Measurements from ENCODE around the gene WBP2.

DNA sequence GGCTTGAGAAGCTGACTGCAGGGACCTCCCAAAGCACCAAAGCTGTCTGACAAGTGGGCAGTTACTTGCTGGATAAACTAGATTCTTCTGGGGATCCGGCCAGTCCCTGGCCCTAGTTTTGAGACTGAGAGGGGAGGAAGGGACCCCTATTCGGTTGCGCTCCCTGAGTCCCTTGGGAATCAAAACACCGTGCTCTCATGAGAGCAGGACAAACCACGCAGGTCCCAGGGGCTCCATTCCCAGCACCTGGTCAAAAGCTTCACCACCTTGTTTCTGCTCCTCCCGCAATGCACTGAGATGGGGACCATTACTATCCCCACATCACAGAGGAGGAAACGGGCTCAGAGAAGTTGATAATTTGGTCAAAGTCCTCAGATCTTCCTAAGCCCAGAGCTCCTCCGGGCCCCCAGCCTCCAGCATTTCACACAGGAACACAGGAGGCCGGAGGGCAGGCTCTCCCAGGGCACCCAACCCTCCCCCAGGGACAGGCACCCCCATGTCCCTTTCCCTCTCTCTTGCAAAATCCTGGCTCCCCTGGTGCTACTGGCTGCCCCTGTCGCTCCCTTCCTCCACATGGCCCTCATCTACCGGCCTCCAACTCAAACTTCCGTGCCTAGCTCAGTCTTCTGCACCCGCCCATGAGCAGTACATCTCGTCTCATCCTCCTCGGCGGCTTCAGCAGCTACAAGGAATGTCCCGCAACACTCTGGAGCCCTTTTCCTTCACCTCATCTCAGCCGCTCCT is 38.3 kb upstream of the WBP2 start:
- no peak for TF ChIP-seq RAD21 (IDR thresholded peaks at IDR 0.05; ENCODE audit: low read depth)
- TF ChIP-seq, protein P1, sequence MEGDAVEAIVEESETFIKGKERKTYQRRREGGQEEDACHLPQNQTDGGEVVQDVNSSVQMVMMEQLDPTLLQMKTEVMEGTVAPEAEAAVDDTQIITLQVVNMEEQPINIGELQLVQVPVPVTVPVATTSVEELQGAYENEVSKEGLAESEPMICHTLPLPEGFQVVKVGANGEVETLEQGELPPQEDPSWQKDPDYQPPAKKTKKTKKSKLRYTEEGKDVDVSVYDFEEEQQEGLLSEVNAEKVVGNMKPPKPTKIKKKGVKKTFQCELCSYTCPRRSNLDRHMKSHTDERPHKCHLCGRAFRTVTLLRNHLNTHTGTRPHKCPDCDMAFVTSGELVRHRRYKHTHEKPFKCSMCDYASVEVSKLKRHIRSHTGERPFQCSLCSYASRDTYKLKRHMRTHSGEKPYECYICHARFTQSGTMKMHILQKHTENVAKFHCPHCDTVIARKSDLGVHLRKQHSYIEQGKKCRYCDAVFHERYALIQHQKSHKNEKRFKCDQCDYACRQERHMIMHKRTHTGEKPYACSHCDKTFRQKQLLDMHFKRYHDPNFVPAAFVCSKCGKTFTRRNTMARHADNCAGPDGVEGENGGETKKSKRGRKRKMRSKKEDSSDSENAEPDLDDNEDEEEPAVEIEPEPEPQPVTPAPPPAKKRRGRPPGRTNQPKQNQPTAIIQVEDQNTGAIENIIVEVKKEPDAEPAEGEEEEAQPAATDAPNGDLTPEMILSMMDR (IDR thresholded peaks at IDR 0.05 in 2 of 3, conservative IDR thresholded peaks at IDR 0.05 in 1 of 3; ENCODE audit: borderline replicate concordance in 1 of 3, insufficient read depth in 1 of 3, low read depth in 2 of 3, low read length in 2 of 3), result no peak
- TF ChIP-seq REST (IDR thresholded peaks at IDR 0.05; ENCODE audit: low read depth), result no peak
- no peak for TF ChIP-seq EZH2 (IDR thresholded peaks at IDR 0.05)
- TF ChIP-seq ELF1 (IDR thresholded peaks at IDR 0.05; ENCODE audit: borderline replicate concordance, low read depth), result no peak
- TF ChIP-seq POLR2A (IDR thresholded peaks at IDR 0.05; ENCODE audit: borderline replicate concordance, extremely low read depth, insufficient read depth, insufficient read length), result no peak
- TF ChIP-seq YY1 (IDR thresholded peaks at IDR 0.05; ENCODE audit: extremely low read depth, insufficient replicate concordance, low read depth, low read length), result no peak
- no peak for TF ChIP-seq CBX3 (IDR thresholded peaks at IDR 0.05; ENCODE audit: low read depth)

Data from HCT116 (cell line).